ENCODE measurements around the gene RPSA.

GRCh38 chr3:39414421-39414907, 7.9 kb downstream of the RPSA start:
- TF ChIP-seq CTCF (conservative IDR thresholded peaks at IDR 0.05; ENCODE audit: low read length) (no peak), EZH2phosphoT487 (IDR thresholded peaks at IDR 0.05; ENCODE audit: borderline replicate concordance) (no peak)
